WERI-Rb-1 (cell line): ENCODE measurements around the gene PPP2R2C.

ENCODE experiments used
- DNase-seq: peaks from one replicate; pipeline ENCODE4 v3.0.0-alpha.2; 2020
- H3K27ac ChIP-seq: fragments of 250-450 bp; sonication (Bioruptor Pico); 2 replicates; pipeline ENCODE4 v1.5.1; 2020; ENCODE audit warnings: mild to moderate bottlenecking, moderate library complexity
- H3K27me3 ChIP-seq: fragments of 250-450 bp; sonication (Bioruptor Pico); 2 replicates; pipeline ENCODE4 v1.5.1; 2021; ENCODE audit warnings: mild to moderate bottlenecking, low read depth, moderate library complexity; ENCODE audit not compliant: insufficient read depth, severe bottlenecking
- H3K36me3 ChIP-seq: fragments of 250-450 bp; sonication (Bioruptor Pico); 2 replicates; pipeline ENCODE4 v1.5.1; 2020; ENCODE audit warnings: mild to moderate bottlenecking, moderate library complexity
- H3K4me3 ChIP-seq: 2 replicates; pipeline ENCODE4 v1.5.1; 2011; ENCODE audit warnings: low read depth, mild to moderate bottlenecking, control low read depth, low read length
- H3K9me3 ChIP-seq: fragments of 250-450 bp; sonication (Bioruptor Pico); 2 replicates; pipeline ENCODE4 v1.5.1; 2021; ENCODE audit warnings: mild to moderate bottlenecking, moderate library complexity; ENCODE audit not compliant: severe bottlenecking
- TF ChIP-seq, protein P1 (sequence below): IDR thresholded peaks from 2 replicates; pipeline ENCODE4 v1.5.1; 2011; ENCODE audit warnings: low read depth, mild to moderate bottlenecking, control low read depth, inconsistent platforms, low read length

Gene PPP2R2C

DNA sequence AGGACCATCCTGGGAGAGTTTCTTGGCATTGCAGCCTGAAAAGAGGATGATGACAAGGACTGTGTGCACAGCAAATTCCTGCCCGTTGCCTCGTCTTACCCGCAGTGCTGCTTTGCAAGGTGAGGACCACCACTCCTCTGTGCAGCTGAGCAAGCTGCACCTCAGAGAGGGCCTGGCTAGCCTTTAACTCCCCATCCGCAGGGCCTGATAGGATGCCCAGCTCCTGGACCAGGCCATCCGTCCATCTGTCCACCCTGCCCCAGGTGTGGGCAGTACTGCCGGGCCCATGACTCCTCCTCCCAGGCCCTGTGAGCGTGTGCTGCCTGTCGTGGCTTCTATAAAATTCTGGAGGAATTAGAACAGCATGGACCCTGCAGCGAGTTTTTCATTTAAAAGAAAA lies 43.9 kb upstream of the PPP2R2C start:
- no peaks in the 10 kb centered on the region for H3K27me3 ChIP-seq
- no peak overlapping the region for H3K27ac ChIP-seq
- no peaks in the 10 kb centered on the region for H3K36me3 ChIP-seq
- H3K4me3 ChIP-seq = no peak overlapping the region
- peaks cover 4% of the 10 kb centered on the region for H3K9me3 ChIP-seq
- TF ChIP-seq, protein P1, sequence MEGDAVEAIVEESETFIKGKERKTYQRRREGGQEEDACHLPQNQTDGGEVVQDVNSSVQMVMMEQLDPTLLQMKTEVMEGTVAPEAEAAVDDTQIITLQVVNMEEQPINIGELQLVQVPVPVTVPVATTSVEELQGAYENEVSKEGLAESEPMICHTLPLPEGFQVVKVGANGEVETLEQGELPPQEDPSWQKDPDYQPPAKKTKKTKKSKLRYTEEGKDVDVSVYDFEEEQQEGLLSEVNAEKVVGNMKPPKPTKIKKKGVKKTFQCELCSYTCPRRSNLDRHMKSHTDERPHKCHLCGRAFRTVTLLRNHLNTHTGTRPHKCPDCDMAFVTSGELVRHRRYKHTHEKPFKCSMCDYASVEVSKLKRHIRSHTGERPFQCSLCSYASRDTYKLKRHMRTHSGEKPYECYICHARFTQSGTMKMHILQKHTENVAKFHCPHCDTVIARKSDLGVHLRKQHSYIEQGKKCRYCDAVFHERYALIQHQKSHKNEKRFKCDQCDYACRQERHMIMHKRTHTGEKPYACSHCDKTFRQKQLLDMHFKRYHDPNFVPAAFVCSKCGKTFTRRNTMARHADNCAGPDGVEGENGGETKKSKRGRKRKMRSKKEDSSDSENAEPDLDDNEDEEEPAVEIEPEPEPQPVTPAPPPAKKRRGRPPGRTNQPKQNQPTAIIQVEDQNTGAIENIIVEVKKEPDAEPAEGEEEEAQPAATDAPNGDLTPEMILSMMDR = no peak
- no peak for DNase-seq

DNA sequence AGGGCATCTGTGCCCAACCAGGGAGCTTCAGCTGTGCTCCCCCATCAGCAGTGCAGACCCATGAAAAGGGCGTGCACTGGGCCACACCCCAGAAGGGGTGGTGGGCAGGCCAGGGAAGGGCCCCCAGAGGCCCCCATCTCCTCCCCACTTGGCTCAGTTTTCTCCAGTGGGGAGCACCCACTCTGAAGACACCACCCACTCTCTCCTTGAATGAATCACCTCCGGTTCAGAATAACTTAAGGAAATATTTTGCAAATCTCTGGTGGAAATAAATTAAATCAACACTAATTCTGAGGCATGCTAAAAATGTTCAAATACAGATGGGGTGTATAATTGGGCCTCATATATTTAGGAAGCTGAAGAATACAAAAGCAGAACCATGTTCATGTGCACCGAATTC lies 41.3 kb upstream of the PPP2R2C start:
- TF ChIP-seq, protein P1 = no peak
- Histone ChIP-seq H3K27me3 (no peaks in the 10 kb centered on the region), H3K9me3 (peaks cover 4% of the 10 kb centered on the region), H3K27ac (no peak overlapping the region), H3K4me3 (no peak overlapping the region), H3K36me3 (no peaks in the 10 kb centered on the region)
- no peak for DNase-seq

DNA sequence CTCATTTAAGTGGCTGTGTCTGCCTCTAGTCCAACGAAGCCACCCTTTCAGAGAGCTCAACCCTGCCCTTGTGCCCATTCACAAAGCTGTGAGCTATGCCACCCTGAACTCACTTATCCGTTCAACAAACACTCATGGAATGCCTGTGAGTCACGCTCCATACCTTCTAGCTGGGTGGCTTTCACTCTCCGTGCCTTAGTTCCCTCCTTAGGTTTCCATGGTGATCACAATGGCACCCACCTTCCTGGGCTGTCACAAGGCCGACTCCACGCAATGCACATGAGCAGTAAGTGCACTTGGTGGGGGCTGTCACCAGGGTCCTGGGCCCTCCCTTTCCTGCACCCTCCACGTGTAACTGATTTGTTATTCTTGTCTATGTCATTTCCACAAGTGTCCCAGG lies 37.2 kb upstream of the PPP2R2C start:
- Histone ChIP-seq H3K36me3 (no peaks in the 10 kb centered on the region), H3K4me3 (no peak overlapping the region), H3K9me3 (peaks cover 14% of the 10 kb centered on the region), H3K27ac (no peak overlapping the region), H3K27me3 (no peaks in the 10 kb centered on the region)
- DNase-seq = no peak
- TF ChIP-seq, protein P1 = no peak

DNA sequence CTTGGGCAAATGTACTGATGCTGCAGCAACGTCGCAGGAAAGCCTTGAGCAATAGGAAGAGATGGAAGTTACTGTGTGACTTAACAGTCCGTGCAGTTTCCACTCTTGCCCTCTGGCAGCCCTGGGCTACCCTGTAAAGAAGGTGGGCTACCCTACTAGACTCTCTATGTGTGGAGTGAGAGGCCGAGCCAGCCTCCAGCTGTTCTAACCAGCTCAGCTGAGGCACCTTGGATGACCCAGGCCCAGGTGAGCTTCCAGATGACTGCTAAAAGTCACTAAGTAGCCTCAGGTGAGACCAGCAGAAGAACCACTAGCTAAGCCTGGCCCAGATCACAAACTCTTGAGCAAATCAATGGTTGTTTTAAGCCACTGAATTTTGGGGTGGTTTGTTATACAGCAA lies 34.9 kb upstream of the PPP2R2C start:
- Histone ChIP-seq H3K4me3 (no peak overlapping the region), H3K27ac (no peak overlapping the region), H3K9me3 (peaks cover 15% of the 10 kb centered on the region), H3K27me3 (no peaks in the 10 kb centered on the region), H3K36me3 (no peaks in the 10 kb centered on the region)
- no peak for DNase-seq
- TF ChIP-seq, protein P1 = no peak

DNA sequence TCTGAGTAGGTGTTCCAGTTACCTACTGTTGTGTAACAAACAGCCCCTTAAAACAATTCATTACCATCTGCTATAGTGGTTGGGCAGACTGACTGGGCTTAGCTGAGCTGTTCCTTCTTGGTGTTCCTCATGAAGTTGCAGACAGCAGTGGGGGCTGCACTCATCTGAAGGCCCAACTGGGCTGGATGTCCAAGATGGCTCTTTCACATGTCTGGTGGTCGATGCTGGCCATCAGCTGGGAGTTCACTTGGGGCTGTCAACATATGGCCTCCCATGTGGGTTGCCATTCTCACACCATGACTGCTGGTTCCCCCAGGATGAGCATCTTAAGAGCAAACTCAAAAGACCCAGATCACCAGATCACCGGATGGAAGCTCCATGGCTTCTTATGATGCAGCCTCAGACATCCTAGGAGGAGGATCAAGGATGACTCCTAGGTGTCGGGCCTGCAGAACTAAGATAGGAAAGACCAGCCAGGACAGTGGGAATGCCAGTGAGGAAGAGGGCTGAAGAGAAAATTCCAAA lies 34.3 kb upstream of the PPP2R2C start:
- DNase-seq = no peak
- TF ChIP-seq, protein P1 = no peak
- H3K27ac ChIP-seq = no peak overlapping the region
- no peaks in the 10 kb centered on the region for H3K36me3 ChIP-seq
- no peak overlapping the region for H3K4me3 ChIP-seq
- H3K9me3 ChIP-seq = peaks cover 15% of the 10 kb centered on the region
- no peaks in the 10 kb centered on the region for H3K27me3 ChIP-seq

DNA sequence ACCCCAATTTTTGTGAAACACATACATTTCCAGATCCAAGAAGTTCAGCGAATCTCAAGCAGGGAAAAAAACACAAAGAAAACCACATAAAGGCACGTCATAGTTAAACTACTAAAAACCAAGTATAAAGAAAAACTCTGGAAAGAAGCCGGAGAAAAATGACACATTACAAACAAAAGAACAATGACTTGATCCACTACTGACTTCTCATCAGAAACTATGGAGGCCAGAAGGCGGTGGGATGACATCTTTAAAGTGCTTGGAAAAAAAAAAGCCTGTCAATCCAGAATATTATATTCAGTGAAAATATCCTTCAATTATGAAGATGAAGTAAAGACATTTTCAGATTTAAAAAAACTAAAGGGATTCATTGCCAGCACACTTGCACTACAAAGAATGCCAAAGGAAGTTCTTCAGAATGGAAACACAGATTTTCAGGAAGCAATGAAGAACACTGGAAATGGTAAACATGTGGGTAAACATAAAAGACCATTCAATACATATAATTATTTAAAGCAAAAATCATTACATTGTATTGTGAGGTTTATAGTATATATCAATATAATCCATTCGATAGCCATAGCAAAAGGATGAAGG lies 32.6 kb upstream of the PPP2R2C start:
- H3K36me3 ChIP-seq = no peaks in the 10 kb centered on the region
- peaks cover 15% of the 10 kb centered on the region for H3K9me3 ChIP-seq
- H3K27me3 ChIP-seq = no peaks in the 10 kb centered on the region
- no peak overlapping the region for H3K27ac ChIP-seq
- TF ChIP-seq, protein P1 = no peak
- H3K4me3 ChIP-seq = no peak overlapping the region
- DNase-seq = no peak
